Measurements from ENCODE around the gene DLG2. TPM values are rescaled to one million over a fixed set of nuclear protein-coding genes. Genes with fewer than 3 reads are reported as not detected.

DLG2 gene
- total RNA-seq, 1 experiment from 2014 or later, result 17.5 TPM

- ChIA-PET POLR2A (no interaction called here), CTCF (no interaction called here)
- H3K27ac Mint-ChIP-seq, result no peak overlapping the region
- no peaks in the 10 kb centered on the region for H3K27me3 Mint-ChIP-seq (ENCODE audit: low read depth)
- H3K4me3 Mint-ChIP-seq, result no peak overlapping the region
- ATAC-seq, result no peak
- no peak for DNase-seq (ENCODE audit: low spot score)
- no peaks in the 10 kb centered on the region for H3K36me3 Mint-ChIP-seq
- H3K9me3 Mint-ChIP-seq, result no peaks in the 10 kb centered on the region
- no peak for TF ChIP-seq IRF2 (CRISPR knock-in tag; IDR thresholded peaks at IDR 0.05; ENCODE audit: borderline replicate concordance, low read depth)
- no peak for TF ChIP-seq AR (CRISPR knock-in tag; IDR thresholded peaks at IDR 0.05)
- no peak for TF ChIP-seq CDX4 (CRISPR knock-in tag; IDR thresholded peaks at IDR 0.05; ENCODE audit: borderline replicate concordance)
- TF ChIP-seq ERG (CRISPR knock-in tag; IDR thresholded peaks at IDR 0.05), result no peak
- no peak for TF ChIP-seq ZNF232 (CRISPR knock-in tag; IDR thresholded peaks at IDR 0.05)
- no peak for TF ChIP-seq RORB (CRISPR knock-in tag; IDR thresholded peaks at IDR 0.05)
- no peak for TF ChIP-seq SOX15 (CRISPR knock-in tag; IDR thresholded peaks at IDR 0.05)
- TF ChIP-seq TEAD4 (CRISPR knock-in tag; IDR thresholded peaks at IDR 0.05), result no peak
- no peak for TF ChIP-seq E2F4 (CRISPR knock-in tag; IDR thresholded peaks at IDR 0.05; ENCODE audit: borderline replicate concordance, low read depth)
- TF ChIP-seq ETV6 (CRISPR knock-in tag; IDR thresholded peaks at IDR 0.05), result no peak
- TF ChIP-seq JAZF1 (CRISPR knock-in tag; IDR thresholded peaks at IDR 0.05), result no peak
- no peak for TF ChIP-seq ZNF425 (CRISPR knock-in tag; conservative IDR thresholded peaks at IDR 0.05)
- no peak for TF ChIP-seq NFYB (CRISPR knock-in tag; conservative IDR thresholded peaks at IDR 0.05; ENCODE audit: low read depth)
- H3K4me1 Mint-ChIP-seq, result no peaks in the 10 kb centered on the region
Observed at GRCh38 chr11:85249482-85249881, 377.7 kb downstream of the DLG2 start.

- no peak for ATAC-seq
- Mint-ChIP-seq H3K4me1 (no peaks in the 10 kb centered on the region), H3K27ac (no peak overlapping the region), H3K4me3 (no peak overlapping the region), H3K27me3 (ENCODE audit: low read depth) (no peaks in the 10 kb centered on the region), H3K36me3 (no peaks in the 10 kb centered on the region), H3K9me3 (no peaks in the 10 kb centered on the region)
- ChIA-PET POLR2A (no interaction called here), CTCF (no interaction called here)
- no peak for DNase-seq (ENCODE audit: low spot score)
- TF ChIP-seq ZMAT4 (CRISPR knock-in tag; IDR thresholded peaks at IDR 0.05), result no peak
- TF ChIP-seq CBFB (CRISPR knock-in tag; IDR thresholded peaks at IDR 0.05; ENCODE audit: low read depth), result no peak
- TF ChIP-seq PRDM15 (CRISPR knock-in tag; IDR thresholded peaks at IDR 0.05), result no peak
- no peak for TF ChIP-seq NFATC4 (CRISPR knock-in tag; IDR thresholded peaks at IDR 0.05)
- no peak for TF ChIP-seq ZNF232 (CRISPR knock-in tag; IDR thresholded peaks at IDR 0.05)
- TF ChIP-seq SMAD4 (CRISPR knock-in tag; IDR thresholded peaks at IDR 0.05), result no peak
- TF ChIP-seq IRF2 (CRISPR knock-in tag; IDR thresholded peaks at IDR 0.05; ENCODE audit: borderline replicate concordance, low read depth), result no peak
- no peak for TF ChIP-seq IRF1 (CRISPR knock-in tag; IDR thresholded peaks at IDR 0.05)
- no peak for TF ChIP-seq RORB (CRISPR knock-in tag; IDR thresholded peaks at IDR 0.05)
- no peak for TF ChIP-seq ATF2 (CRISPR knock-in tag; IDR thresholded peaks at IDR 0.05; ENCODE audit: borderline replicate concordance, low read depth)
- TF ChIP-seq ESRRA (CRISPR knock-in tag; IDR thresholded peaks at IDR 0.05; ENCODE audit: borderline replicate concordance), result no peak
Observed at GRCh38 chr11:85247797-85248196, 379.3 kb downstream of the DLG2 start.

All from WTC11 (cell line).